GM21390 (cell line): ENCODE results near the gene MICAL3.

ENCODE experiments used
- ATAC-seq: cut with Tn5 transposase; IDR thresholded peaks from one replicate; pipeline ENCODE4 v1.9.1; 2021; ENCODE audit not compliant: unreplicated experiment

Gene MICAL3

DNA sequence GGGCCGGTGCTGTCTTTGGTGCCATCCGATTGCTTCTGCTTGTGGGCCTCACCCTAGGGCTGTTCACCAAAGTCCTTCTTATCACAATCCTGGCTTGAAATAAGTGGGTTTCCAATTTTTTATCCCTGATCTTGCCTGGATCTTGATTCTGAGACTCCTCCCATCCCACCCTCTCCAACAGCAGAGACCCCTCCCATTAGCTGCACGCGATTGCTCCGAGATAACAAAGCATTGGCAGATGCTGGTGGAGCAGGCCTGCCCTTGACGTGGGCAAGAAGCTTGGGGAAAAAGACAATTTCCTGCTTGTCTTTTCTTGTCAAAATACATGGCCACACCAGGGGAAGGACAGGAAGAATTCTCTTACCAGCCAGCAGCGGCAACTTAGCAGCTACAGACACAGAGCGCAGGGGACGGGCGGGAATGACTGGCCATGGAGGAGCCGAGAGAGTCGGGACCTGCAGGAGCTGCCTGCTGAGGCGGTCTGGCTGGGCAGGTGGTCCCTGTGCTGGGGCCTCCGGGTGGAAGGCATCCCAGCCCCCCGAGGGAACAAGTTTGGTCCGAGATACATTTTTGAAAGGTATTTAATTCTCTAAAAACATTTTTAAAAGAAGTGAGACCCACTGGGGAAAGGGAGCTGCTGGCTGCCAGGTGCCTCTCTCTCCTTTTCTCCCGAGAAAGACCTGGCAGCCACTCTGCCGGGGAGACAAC, 240.4 kb downstream of the MICAL3 start:
- ATAC-seq, result no peak

- ATAC-seq, result no peak
Observed at GRCh38 chr22:17783312-17783711, 241.0 kb downstream of the MICAL3 start.

DNA sequence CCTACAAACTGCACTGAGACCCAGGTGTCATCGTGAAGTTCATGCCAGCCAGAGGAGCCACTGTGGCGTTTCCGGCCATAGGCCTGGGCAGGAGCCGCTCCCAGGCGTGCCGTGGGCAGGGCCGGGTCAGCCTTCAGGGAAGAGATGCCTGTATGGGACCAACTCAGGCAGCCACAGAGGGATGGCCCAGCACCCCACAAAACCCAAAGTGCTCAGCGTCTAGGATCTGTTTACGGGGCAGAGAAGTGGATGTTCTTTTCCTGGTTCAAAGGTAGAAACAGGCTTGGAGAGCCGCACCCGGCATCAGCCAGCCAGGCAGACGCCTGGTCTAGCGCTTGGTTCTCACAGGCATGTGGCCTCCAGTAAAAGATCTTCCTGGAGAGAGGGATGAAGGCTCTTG, 241.7 kb downstream of the MICAL3 start:
- ATAC-seq, result no peak

- no peak for ATAC-seq
Observed at GRCh38 chr22:17782158-17782557, 242.2 kb downstream of the MICAL3 start.

DNA sequence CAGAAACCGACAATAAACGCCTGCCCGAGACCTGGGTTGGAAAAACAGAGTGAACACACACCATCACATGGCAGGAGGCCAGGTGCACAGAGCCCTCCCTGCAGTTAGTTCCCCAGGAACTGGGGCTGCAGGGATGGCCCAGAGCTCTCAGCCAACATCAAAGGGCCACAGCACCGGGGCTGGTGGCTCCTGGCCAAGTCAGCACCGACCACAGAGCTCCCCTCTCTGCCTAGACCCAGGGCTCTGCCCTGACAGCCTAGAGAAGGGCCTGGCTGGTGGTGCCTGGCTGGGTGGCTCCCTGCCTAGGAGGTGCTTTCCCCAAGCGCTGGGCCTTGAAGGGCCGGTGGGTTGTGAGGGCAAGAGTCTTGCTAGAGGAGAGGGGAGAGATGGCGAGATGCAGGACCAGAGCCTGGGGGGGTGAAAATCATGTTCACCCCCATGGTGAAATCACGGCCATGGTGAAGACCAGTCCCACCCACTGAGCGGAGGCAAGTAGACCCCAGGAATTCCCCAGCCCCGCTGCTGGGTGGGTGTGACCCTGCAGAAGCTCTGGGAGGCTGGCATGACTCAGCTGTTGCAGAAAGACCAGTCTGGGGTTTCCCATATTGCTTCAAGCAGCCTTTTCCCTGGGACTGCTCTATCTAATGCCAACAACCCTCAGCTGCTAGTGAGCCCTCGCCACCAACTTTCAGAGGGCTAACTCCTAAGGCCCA, 242.9 kb downstream of the MICAL3 start:
- ATAC-seq, result no peak

DNA sequence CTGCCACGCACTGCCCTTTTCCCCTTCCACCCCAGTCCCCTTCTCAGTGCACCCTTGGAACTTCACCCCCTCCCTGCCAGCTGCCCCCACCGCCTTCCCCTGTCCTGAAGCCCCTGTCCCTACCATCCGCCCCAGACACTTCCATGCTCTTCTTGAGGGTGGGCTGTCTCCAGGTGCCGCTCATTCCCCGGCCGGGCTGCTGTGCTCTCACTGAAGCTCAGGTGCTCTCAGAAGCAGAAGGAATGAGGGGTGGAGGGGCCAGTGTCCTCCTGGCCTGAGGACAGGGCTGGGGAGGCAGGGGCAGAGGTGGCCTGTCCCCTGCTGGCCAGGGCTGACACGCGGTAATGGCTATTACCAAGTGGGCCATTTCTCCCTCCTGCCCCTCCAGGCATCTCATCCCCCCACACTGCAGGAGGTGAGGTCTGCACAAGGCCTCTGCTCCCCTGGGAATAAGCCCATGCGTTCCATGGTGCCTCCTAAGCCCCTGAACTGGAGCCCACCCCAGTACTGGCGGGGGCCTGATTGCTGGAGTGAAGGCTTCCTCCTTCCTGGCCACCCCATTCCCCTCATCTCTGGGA, 243.5 kb downstream of the MICAL3 start:
- no peak for ATAC-seq

DNA sequence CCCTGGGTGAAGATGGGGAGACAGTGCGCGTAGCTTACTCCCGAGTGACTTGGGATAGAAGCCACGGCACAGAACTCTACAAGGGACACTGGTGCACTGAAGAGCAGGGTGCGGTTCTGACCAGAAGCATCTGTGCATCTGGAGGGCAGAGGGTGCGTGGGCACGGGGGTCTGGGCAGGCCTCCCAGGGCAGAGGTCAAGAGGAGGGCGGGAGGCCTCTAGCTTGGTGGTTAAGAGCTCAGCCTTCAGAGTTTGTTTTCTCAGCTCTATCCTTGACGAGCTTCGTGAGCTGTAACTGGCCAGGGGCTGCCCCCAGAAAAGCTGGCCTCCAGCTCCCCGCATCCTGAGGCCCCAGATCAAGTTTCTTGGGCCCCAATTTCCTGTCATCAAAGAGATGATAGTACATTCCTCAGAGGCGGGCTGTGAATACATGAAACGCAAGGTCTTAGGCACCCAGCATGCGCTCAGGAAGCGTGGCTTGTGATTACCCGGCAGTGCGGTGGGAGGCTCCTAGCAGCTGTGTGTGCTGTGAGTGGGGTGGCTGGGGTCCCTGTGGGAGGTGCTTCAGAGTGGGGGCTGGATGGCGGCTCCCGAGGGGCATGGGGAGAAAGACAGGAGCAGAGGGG, 244.1 kb downstream of the MICAL3 start:
- no peak for ATAC-seq

DNA sequence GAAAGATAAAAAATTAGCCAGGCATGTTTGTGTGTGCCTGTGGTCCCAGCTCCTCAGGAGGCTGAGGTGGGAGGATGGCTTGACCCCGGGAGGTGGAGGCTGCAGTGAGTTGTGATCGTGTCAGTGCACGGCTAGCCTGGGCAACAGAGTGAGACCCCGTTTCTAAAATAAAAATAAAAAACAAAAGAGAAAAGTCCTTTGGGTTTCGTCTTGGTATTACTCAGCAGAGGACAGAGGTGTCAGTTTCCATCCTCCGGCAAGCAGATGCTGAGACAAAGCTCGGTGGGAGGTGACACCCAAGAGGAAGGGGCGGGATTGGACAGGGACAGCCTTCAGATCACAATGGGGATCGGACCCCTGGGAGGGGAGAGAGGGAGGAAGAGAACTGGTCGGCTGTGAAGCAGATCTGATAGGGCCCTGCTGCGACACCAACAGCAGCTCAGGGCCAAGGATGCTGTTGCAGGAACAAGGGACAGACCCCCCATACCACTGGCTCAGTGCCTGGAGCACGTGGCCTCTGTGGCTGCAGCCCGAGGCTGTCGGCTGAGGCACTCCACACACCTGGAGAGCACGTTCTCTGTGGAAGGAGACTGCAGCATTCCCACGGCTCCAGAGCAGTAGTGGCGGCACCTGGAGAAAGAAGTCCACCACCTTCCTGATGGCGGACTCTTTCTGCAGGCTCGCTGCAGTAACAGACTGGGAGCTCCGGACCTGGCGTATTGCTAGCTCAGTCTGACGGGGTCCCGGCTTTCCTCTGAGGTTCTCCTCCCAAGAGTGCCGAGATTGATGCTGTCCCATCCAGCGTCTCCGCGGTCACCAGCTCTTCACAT, 244.9 kb downstream of the MICAL3 start:
- ATAC-seq, result no peak

- ATAC-seq, result no peak
Observed at GRCh38 chr22:17778412-17778976, 245.9 kb downstream of the MICAL3 start.

DNA sequence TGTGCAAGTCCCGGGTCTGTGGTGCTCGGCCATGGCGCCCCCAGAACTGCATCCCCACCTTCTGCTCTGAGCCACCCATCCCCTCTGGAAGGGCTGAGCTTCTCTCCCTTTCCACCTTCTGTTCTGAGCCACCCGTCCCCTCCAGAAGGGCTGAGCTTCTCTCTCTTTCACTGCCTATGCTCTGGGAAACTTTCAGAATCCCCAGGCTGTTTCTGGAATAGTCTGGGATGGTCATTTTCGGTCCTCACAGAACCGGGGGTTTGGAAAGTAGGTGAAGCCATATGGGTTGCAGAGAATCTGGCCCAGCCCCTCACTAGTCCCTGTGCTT, 246.7 kb downstream of the MICAL3 start:
- ATAC-seq, result no peak

- peak; percentile 23 for ATAC-seq
Observed at GRCh38 chr22:17777005-17777716, 247.2 kb downstream of the MICAL3 start.

- no peak for ATAC-seq
Observed at GRCh38 chr22:17775781-17776465, 248.4 kb downstream of the MICAL3 start.

DNA sequence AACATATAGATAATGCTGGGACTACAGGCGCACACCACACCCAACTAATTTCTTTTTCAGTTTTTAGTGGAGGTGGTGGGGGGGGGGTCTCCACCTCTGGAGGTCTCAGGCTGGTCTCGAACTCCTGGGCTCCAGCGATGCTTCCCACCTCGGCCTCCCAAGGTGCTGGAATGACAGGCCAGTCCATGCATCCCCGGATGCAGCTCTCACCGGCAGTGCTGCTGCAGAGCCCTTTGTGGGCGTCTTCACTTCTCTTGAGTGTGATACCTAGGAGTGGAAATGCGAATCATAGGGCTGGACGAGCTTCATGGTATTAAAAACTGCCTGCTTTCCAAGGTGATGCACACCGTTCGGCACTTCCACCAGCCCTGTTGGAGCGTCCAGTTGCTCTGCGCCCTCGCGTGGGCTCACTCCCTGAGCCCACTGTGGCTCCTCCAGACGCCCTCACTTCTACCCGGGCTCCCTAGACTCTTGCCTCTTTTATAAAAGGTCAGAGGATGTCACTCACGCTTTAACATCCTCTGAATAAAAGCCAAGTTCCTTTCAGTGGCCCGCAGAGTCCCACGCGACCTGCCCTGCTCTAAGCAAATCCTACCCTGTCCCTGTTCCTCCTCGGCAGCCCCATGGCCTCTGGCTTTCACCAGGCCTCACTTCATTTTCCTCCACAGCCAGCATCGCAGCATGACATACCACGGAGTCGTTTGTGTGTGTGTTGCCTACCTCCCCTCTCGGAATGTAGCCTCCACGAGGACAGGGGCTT, 249.3 kb downstream of the MICAL3 start:
- ATAC-seq, result no peak

- no peak for ATAC-seq
Observed at GRCh38 chr22:17774206-17774925, 250.0 kb downstream of the MICAL3 start, which contains the start of gene BID. Gene BID (minus strand): TSS chr22:17774469. CDS start chr22:17750116, 24,353 bp downstream.

DNA sequence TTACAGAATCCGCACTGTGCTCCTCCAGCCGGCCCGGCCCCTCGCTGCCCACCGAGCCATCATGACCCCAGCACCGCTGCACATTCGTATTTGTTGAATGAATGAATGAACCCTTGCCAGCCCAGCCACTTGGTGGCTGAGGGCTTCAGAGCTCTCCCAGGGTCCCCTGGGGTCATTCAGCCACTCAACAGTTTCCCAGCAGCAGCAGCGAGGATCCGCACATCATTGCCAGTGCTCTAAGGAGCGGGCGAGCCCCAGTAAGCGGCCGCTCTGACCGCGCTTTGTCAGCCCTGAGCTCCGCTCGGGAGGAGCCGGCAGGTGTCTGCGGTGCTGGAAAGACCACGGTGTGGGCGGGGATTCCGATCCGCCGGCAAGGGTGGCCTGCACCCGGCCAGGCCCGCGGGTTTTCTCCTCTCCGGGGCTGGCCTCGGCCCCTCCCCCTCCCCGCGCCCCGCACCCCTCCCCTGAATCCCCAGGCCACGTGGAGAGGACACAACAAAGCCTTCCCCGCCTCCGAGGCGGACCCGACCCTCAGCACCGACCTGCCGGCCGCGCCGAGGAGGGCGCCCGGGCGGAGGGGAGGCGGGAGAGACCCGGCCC, 250.7 kb downstream of the MICAL3 start:
- no peak for ATAC-seq

GRCh38 chr22:17772958-17773605, 251.3 kb downstream of the MICAL3 start:
- ATAC-seq, result no peak
